ENCODE measurements around the gene PRKAR1B.

PRKAR1B gene

DNA sequence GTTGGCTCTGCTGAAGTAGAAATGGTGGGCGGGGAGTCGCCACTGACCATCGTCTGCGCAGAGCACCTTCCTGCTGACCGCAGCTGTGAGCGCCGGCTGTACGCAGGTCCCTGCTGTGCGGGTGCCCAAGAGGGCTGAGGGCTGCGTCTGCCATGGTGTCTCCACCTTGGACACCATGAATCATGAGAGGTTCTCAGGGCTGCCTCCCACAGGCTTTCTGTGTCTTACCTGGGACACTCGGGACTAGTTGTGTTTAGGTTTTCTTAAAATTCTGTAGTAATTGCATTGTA lies 44.9 kb upstream of the PRKAR1B start:
- no peak for DNase-seq (ENCODE audit: low spot score)
- Histone ChIP-seq H3K4me3 (peak overlapping the region; percentile 47), H3K27ac (peak overlapping the region; percentile 81 to 90)
- no peak for TF ChIP-seq CTCF (IDR thresholded peaks at IDR 0.05)

- peak overlapping the region; percentile 47 for H3K4me3 ChIP-seq
- H3K27ac ChIP-seq, result peak overlapping the region; percentile 81 to 90
- TF ChIP-seq CTCF (IDR thresholded peaks at IDR 0.05), result no peak
- peak; percentile 86 for DNase-seq (ENCODE audit: low spot score)
Measured at GRCh38 chr7:771234-772004, 44.3 kb upstream of the PRKAR1B start.

GRCh38 chr7:770741-771166 lies 43.7 kb upstream of the PRKAR1B start:
- no peak for DNase-seq (ENCODE audit: low spot score)

DNA sequence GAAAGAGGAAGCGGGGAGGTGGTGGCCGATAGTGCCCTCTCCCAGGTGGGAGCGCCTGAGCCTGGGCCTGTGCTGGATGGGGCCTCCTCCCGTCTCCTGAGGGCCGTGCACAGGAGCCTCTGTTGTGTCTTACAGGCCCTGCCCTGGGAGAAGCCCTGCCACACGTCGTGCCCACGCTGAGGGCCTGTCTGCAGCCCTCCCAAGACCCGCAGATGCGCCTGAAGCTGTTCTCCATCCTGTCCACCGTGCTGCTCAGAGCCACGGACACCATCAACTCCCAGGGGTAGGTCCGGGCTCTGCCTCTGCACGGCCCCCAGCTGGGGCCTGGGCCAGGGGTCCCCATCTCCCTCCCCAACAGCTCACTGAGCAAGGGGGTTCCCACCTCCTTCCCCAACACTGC lies 43.3 kb upstream of the PRKAR1B start:
- no peak for DNase-seq (ENCODE audit: low spot score)
- Histone ChIP-seq H3K27ac (peak overlapping the region; percentile 81 to 90), H3K4me3 (no peak overlapping the region)
- no peak for TF ChIP-seq CTCF (IDR thresholded peaks at IDR 0.05)

More at GRCh38 chr7:770741-771166, 43.7 kb upstream of the PRKAR1B start:
- TF ChIP-seq CTCF (IDR thresholded peaks at IDR 0.05), result no peak
- H3K27ac ChIP-seq, result peak overlapping the region; percentile 81 to 90
- H3K4me3 ChIP-seq, result peak overlapping the region; percentile 47

DNA sequence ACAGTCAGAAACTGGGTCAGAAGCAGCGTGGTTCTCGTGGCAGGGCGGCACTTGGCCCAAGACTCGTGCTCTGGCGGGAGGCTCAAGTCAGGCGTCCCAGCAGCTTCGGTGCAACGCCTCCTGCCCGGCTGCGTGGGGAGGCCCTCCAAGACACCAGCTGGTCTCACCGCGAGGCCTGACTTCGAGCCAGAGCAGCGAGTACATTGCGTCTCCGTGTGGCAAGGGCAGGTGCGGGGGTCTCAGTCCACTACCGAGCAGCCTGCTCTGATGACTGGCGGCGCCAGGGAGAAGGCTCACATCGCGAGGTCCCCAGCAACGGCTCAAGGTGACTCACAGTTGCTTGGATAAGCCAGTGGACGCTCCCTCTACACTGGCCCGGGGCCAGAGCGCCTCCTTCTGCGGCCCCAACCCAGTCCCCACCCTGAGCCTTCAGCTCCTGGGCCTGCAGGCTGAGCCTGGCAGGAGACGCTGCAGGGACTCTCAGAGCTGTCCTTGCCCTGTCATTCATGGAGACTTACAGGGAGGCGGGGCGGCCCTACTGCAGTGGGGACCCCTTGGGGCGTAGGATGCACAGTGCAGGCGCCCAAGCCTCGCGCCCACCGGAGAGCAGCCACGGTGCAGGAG lies 41.9 kb upstream of the PRKAR1B start:
- Histone ChIP-seq H3K4me3 (no peak overlapping the region), H3K27ac (peak overlapping the region in 1 of 2 donors; percentile 43)
- DNase-seq (ENCODE audit: low spot score), result no peak
- no peak for TF ChIP-seq CTCF (IDR thresholded peaks at IDR 0.05)

DNA sequence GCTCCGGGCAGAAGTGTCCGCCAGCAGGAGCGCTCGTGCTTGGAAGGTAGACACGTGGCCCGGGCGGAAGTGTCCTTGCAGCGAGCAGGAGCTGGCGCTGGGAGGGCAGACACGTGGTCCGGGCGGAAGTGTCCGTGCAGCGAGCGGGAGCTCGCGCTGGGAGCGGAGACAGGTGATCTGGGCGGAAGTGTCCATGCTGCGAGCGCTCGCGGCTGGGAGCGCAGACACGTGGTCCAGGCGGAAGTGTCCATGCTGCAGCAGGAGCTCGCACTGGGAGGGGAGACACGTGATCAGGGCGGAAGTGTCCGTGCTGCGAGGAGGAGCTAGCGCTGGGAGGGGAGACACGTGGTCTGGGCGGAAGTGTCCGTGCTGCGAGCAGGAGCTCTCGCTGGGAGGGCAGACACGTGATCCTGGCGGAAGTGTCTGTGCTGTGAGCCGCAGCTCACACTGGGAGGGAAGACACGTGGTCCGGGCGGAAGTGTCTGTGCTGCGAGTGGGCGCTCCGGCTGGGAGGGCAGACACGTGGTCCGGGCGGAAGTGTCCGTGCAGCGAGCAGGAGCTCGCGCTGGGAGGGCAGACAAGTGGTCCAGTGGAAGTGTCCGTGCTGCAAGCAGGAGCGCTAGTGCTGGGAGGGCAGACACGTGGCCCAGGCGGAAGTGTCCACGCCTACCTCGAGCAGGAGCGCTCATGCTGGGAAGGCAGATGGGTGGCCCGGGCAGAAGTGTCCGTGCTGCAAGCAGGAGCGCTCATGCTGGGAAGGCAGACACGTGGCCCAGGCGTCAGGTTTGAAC lies 41.1 kb upstream of the PRKAR1B start:
- Histone ChIP-seq H3K4me3 (no peak overlapping the region), H3K27ac (peak overlapping the region in 1 of 2 donors; percentile 43)
- no peak for DNase-seq (ENCODE audit: low spot score)
- no peak for TF ChIP-seq CTCF (IDR thresholded peaks at IDR 0.05)
